GM18867 (cell line): Measurements from ENCODE around the gene RNF223.

Experiments
- ATAC-seq: cut with Tn5 transposase; IDR thresholded peaks from one replicate; pipeline ENCODE4 v1.9.1; 2021; ENCODE audit warnings: mild to moderate bottlenecking, moderate library complexity; ENCODE audit not compliant: unreplicated experiment

The RNF223 gene

GRCh38 chr1:1073743-1074587, at the start of gene RNF223:
Gene RNF223 (minus strand): TSS chr1:1074306. CDS start chr1:1072566, 1,740 bp downstream.
- ATAC-seq, result no peak

- no peak for ATAC-seq
Measured at GRCh38 chr1:1122981-1123480, 48.9 kb upstream of the RNF223 start.

GRCh38 chr1:1122078-1122811, 48.1 kb upstream of the RNF223 start:
- peak; percentile 51 for ATAC-seq

GRCh38 chr1:1121611-1122077, 47.5 kb upstream of the RNF223 start:
- no peak for ATAC-seq

- ATAC-seq, result no peak
Measured at GRCh38 chr1:1120866-1121591, 46.9 kb upstream of the RNF223 start.

GRCh38 chr1:1120096-1120495, 46.0 kb upstream of the RNF223 start:
- ATAC-seq, result no peak

GRCh38 chr1:1119272-1119890, 45.3 kb upstream of the RNF223 start:
- ATAC-seq, result no peak

GRCh38 chr1:1118876-1119220, 44.7 kb upstream of the RNF223 start:
- ATAC-seq, result no peak

- no peak for ATAC-seq
Measured at GRCh38 chr1:1118011-1118875, 44.1 kb upstream of the RNF223 start.

- no peak for ATAC-seq
Measured at GRCh38 chr1:1117469-1117831, 43.3 kb upstream of the RNF223 start.

- no peak for ATAC-seq
Measured at GRCh38 chr1:1116701-1117468, 42.8 kb upstream of the RNF223 start.

GRCh38 chr1:1115786-1116700, 41.9 kb upstream of the RNF223 start, which contains the start of gene C1orf159:
Gene C1orf159 (minus strand): TSS chr1:1116089. CDS start chr1:1091543, 24,546 bp downstream.
- peak; percentile 90 for ATAC-seq

- no peak for ATAC-seq
Measured at GRCh38 chr1:1115136-1115785, 41.2 kb upstream of the RNF223 start.

GRCh38 chr1:1114431-1114830, 40.3 kb upstream of the RNF223 start:
- ATAC-seq, result no peak

GRCh38 chr1:1112237-1112985, 38.3 kb upstream of the RNF223 start:
- ATAC-seq, result no peak

GRCh38 chr1:1111516-1112236, 37.6 kb upstream of the RNF223 start:
- no peak for ATAC-seq
